ENCODE measurements around the gene HIPK3.
"Not testable (repeated sequence)": the region's sequence is repeated elsewhere in the genome, so short reads cannot be mapped to it uniquely, and the experiment has no call there.

The HIPK3 gene

GRCh38 chr11:33242575-33242974 is 14.6 kb upstream of the HIPK3 start:
- in situ Hi-C loops (cut with MboI; ENCODE audit: low sequenced_read_pairs), result no loop called here
- no peaks in the 10 kb centered on the region for H3K9me3 ChIP-seq
- H3K4me3 ChIP-seq, result no peak overlapping the region
- DNase-seq (ENCODE audit: low spot score in 2 of 2), result no peak
- no peaks in the 10 kb centered on the region for H3K36me3 ChIP-seq (replicated peaks)
- H3K4me1 ChIP-seq, result no peaks in the 10 kb centered on the region
- H3K27me3 ChIP-seq (ENCODE audit: low read depth), result no peaks in the 10 kb centered on the region

- DNase-seq (ENCODE audit: low spot score in 2 of 2); H3K4me1 ChIP-seq; H3K27me3 ChIP-seq (ENCODE audit: low read depth); in situ Hi-C loops (cut with MboI; ENCODE audit: low sequenced_read_pairs); H3K36me3 ChIP-seq (replicated peaks); H3K9me3 ChIP-seq; H3K4me3 ChIP-seq: not testable (repeated sequence)
Observed at GRCh38 chr11:33243654-33244053, 13.5 kb upstream of the HIPK3 start.

GRCh38 chr11:33248416-33248971 is 8.7 kb upstream of the HIPK3 start:
- Histone ChIP-seq H3K4me1 (no peaks in the 10 kb centered on the region), H3K36me3 (replicated peaks) (no peaks in the 10 kb centered on the region), H3K9me3 (no peaks in the 10 kb centered on the region), H3K27me3 (ENCODE audit: low read depth) (no peaks in the 10 kb centered on the region; the same call in 1 of the 2 replicates), H3K4me3 (no peak overlapping the region)
- in situ Hi-C loops (cut with MboI; ENCODE audit: low sequenced_read_pairs), result no loop called here
- no peak for DNase-seq (ENCODE audit: low spot score in 2 of 2)

- Histone ChIP-seq H3K9me3 (no peaks in the 10 kb centered on the region), H3K4me1 (peaks cover 21% of the 10 kb centered on the region), H3K4me3 (peak overlapping the region; percentile 82), H3K27me3 (ENCODE audit: low read depth) (no peaks in the 10 kb centered on the region), H3K36me3 (replicated peaks) (no peaks in the 10 kb centered on the region)
- in situ Hi-C loops (cut with MboI; ENCODE audit: low sequenced_read_pairs), result loop anchor here (10.0 kb wide), 1 partner anchor 91 kb away; the partner anchor contains the start of gene CSTF3
- peak; percentile 76 to 82 for DNase-seq (ENCODE audit: low spot score in 2 of 2)
Observed at GRCh38 chr11:33256031-33256812, 959 bp upstream of the HIPK3 start.

- Histone ChIP-seq H3K36me3 (replicated peaks) (no peaks in the 10 kb centered on the region), H3K4me1 (peaks cover 24% of the 10 kb centered on the region), H3K27me3 (ENCODE audit: low read depth) (no peaks in the 10 kb centered on the region), H3K9me3 (no peaks in the 10 kb centered on the region), H3K4me3 (peak overlapping the region; percentile 82)
- no peak for DNase-seq (ENCODE audit: low spot score in 2 of 2)
- in situ Hi-C loops (cut with MboI; ENCODE audit: low sequenced_read_pairs), result loop anchor here (10.0 kb wide), 1 partner anchor 92 kb away; the partner anchor contains the start of gene CSTF3
Observed at GRCh38 chr11:33256813-33257159, 395 bp upstream of the HIPK3 start.

GRCh38 chr11:33257897-33258630 is 883 bp downstream of the HIPK3 start:
- peak; percentile 68 to 83 for DNase-seq (ENCODE audit: low spot score in 2 of 2)
- Histone ChIP-seq H3K4me3 (peak overlapping the region; percentile 82), H3K4me1 (peaks cover 37% of the 10 kb centered on the region), H3K27me3 (ENCODE audit: low read depth) (no peaks in the 10 kb centered on the region), H3K9me3 (no peaks in the 10 kb centered on the region), H3K36me3 (replicated peaks) (no peaks in the 10 kb centered on the region)
- in situ Hi-C loops (cut with MboI; ENCODE audit: low sequenced_read_pairs), result loop anchor here (10.0 kb wide), 1 partner anchor 93 kb away; the partner anchor contains the start of gene CSTF3

- H3K9me3 ChIP-seq, result no peaks in the 10 kb centered on the region
- H3K4me1 ChIP-seq, result peaks cover 44% of the 10 kb centered on the region
- H3K36me3 ChIP-seq (replicated peaks), result no peaks in the 10 kb centered on the region
- peak overlapping the region; percentile 82 for H3K4me3 ChIP-seq
- in situ Hi-C loops (cut with MboI; ENCODE audit: low sequenced_read_pairs), result loop anchor here (10.0 kb wide), 1 partner anchor 94 kb away; the partner anchor contains the start of gene CSTF3
- H3K27me3 ChIP-seq (ENCODE audit: low read depth), result no peaks in the 10 kb centered on the region
- DNase-seq (ENCODE audit: low spot score in 2 of 2), result peak in 1 of 2 experiments; percentile 51
Observed at GRCh38 chr11:33258631-33259205, 1.5 kb downstream of the HIPK3 start.

GRCh38 chr11:33259869-33260268 is 2.7 kb downstream of the HIPK3 start:
- Histone ChIP-seq H3K4me3 (0 out of 2 replicates have a peak overlapping the region, but pooled peaks have one; percentile 4), H3K4me1 (peaks cover 47% of the 10 kb centered on the region), H3K36me3 (replicated peaks) (no peaks in the 10 kb centered on the region), H3K27me3 (ENCODE audit: low read depth) (no peaks in the 10 kb centered on the region), H3K9me3 (no peaks in the 10 kb centered on the region)
- in situ Hi-C loops (cut with MboI; ENCODE audit: low sequenced_read_pairs), result loop anchor here (10.0 kb wide), 1 partner anchor 95 kb away; the partner anchor contains the start of gene CSTF3
- no peak for DNase-seq (ENCODE audit: low spot score in 2 of 2)

GRCh38 chr11:33261350-33261749 is 4.2 kb downstream of the HIPK3 start:
- H3K9me3 ChIP-seq; DNase-seq (ENCODE audit: low spot score in 2 of 2); in situ Hi-C loops (cut with MboI; ENCODE audit: low sequenced_read_pairs); H3K4me3 ChIP-seq; H3K36me3 ChIP-seq (replicated peaks); H3K27me3 ChIP-seq (ENCODE audit: low read depth): not testable (repeated sequence)
- peaks cover 40% of the 10 kb centered on the region for H3K4me1 ChIP-seq

- no peak for DNase-seq (ENCODE audit: low spot score in 2 of 2)
- Histone ChIP-seq H3K4me1 (peaks cover 40% of the 10 kb centered on the region), H3K4me3 (no peak overlapping the region)
Observed at GRCh38 chr11:33262011-33262645, 4.9 kb downstream of the HIPK3 start.

GRCh38 chr11:33263549-33263948 is 6.4 kb downstream of the HIPK3 start:
- no peaks in the 10 kb centered on the region for H3K36me3 ChIP-seq (replicated peaks)
- no peak overlapping the region for H3K4me3 ChIP-seq
- in situ Hi-C loops (cut with MboI; ENCODE audit: low sequenced_read_pairs), result no loop called here
- no peaks in the 10 kb centered on the region for H3K9me3 ChIP-seq
- H3K27me3 ChIP-seq (ENCODE audit: low read depth), result no peaks in the 10 kb centered on the region
- DNase-seq (ENCODE audit: low spot score in 2 of 2), result peak; percentile 28 to 59
- H3K4me1 ChIP-seq, result peaks cover 40% of the 10 kb centered on the region

More at GRCh38 chr11:33262011-33262645, 4.9 kb downstream of the HIPK3 start:
- in situ Hi-C loops (cut with MboI; ENCODE audit: low sequenced_read_pairs), result no loop called here
- no peaks in the 10 kb centered on the region for H3K9me3 ChIP-seq
- H3K36me3 ChIP-seq (replicated peaks), result no peaks in the 10 kb centered on the region
- H3K27me3 ChIP-seq (ENCODE audit: low read depth), result no peaks in the 10 kb centered on the region

GRCh38 chr11:33264926-33265325 is 7.7 kb downstream of the HIPK3 start:
- DNase-seq (ENCODE audit: low spot score in 2 of 2), result no peak
- in situ Hi-C loops (cut with MboI; ENCODE audit: low sequenced_read_pairs), result no loop called here
- peaks cover 38% of the 10 kb centered on the region for H3K4me1 ChIP-seq

More at GRCh38 chr11:33264926-33265325, 7.7 kb downstream of the HIPK3 start:
- no peaks in the 10 kb centered on the region for H3K9me3 ChIP-seq
- no peak overlapping the region for H3K4me3 ChIP-seq
- H3K36me3 ChIP-seq (replicated peaks), result no peaks in the 10 kb centered on the region
- no peaks in the 10 kb centered on the region for H3K27me3 ChIP-seq (ENCODE audit: low read depth)

All from HAP-1 (cell line).